GM10248 (cell line): ENCODE measurements around the gene KPNA2.

ENCODE experiments used
- CTCF ChIA-PET: fragments of 300-600 bp; sonication (Branson Sonifier 250); formaldehyde crosslinking; extraction: SDS; loops from one replicate; lab custom pipeline; 2021; ENCODE audit warnings: antibody characterized with exemption; lab: Yijun Ruan, JAX
- POLR2A ChIA-PET: fragments of 350-650 bp; sonication (Branson Sonifier 250); formaldehyde crosslinking; extraction: SDS; loops from one replicate; lab custom pipeline; 2020; ENCODE audit warnings: antibody characterized with exemption; lab: Yijun Ruan, JAX
- DNase-seq: peaks from one replicate; pipeline ENCODE4 v3.0.0; 2012; ENCODE audit errors: extremely low spot score
- CTCF ChIP-seq: IDR thresholded peaks from 2 replicates; pipeline ENCODE4 v1.5.1; 2012; ENCODE audit warnings: mild to moderate bottlenecking, low read depth; ENCODE audit errors: extremely low read depth, missing control alignments, control extremely low read depth

Gene KPNA2

DNA sequence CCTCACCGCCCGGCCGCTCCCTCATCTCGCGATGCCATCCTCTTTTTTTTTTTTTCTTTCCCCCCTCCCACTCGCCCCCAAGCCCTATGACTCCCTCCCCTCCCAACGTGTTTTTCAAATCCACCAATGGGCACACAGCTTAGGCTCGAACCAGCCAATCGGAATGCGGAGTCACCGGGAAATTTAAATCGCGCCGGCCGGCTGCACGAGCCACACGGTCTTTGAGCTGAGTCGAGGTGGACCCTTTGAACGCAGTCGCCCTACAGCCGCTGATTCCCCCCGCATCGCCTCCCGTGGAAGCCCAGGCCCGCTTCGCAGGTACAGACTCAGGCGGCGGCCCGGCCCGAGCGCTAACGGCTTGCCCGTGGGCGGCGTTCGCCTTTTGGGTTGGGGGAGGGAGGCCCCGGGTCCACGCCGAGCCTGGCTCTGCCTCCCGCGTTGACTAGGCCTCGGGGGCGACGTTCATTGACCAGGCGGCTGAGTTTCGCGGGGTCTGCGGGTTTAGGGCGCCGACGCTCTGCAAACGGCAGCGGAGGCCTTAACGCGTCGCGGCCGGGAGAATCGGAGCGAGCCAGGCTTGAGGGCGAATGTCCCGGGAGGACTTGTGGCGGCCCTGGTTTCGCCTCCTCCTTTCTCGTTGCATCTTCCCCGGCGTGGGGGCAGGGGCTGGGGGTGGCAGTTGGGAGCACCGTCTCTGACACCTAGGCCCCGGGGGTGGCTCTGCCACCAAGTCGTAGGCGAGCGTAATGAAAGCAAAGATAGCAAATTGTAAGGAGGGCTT, at the start of gene KPNA2:
KPNA2 (plus strand) TSS at position 213 of the 781 bp plus-strand sequence. CDS start 1,398 bp downstream, outside the sequence.
- ChIA-PET CTCF (interaction anchor here (1.7 to 2.1 kb wide), 2 partner anchors 16 to 21 kb away, joined by 4 to 5 read pairs; no protein-coding TSS in a partner anchor), POLR2A (interaction anchor here (0.6 to 0.9 kb wide), 3 partner anchors 29 to 1290 kb away, joined by 3 to 12 read pairs (median 3); no protein-coding TSS in a partner anchor)
- TF ChIP-seq CTCF, result no peak
- DNase-seq, result peak; percentile 98

- no peak for DNase-seq
- ChIA-PET POLR2A (no interaction called here), CTCF (interaction anchor here (1.2 kb wide), 1 partner anchor 21 kb away, joined by 5 read pairs; no protein-coding TSS in a partner anchor)
- TF ChIP-seq CTCF, result no peak
Observed at GRCh38 chr17:67990909-67991308, 44.6 kb upstream of the KPNA2 start.

GRCh38 chr17:67992548-67993152, 42.9 kb upstream of the KPNA2 start:
- ChIA-PET CTCF (no interaction called here), POLR2A (no interaction called here)
- DNase-seq, result no peak
- no peak for TF ChIP-seq CTCF

DNA sequence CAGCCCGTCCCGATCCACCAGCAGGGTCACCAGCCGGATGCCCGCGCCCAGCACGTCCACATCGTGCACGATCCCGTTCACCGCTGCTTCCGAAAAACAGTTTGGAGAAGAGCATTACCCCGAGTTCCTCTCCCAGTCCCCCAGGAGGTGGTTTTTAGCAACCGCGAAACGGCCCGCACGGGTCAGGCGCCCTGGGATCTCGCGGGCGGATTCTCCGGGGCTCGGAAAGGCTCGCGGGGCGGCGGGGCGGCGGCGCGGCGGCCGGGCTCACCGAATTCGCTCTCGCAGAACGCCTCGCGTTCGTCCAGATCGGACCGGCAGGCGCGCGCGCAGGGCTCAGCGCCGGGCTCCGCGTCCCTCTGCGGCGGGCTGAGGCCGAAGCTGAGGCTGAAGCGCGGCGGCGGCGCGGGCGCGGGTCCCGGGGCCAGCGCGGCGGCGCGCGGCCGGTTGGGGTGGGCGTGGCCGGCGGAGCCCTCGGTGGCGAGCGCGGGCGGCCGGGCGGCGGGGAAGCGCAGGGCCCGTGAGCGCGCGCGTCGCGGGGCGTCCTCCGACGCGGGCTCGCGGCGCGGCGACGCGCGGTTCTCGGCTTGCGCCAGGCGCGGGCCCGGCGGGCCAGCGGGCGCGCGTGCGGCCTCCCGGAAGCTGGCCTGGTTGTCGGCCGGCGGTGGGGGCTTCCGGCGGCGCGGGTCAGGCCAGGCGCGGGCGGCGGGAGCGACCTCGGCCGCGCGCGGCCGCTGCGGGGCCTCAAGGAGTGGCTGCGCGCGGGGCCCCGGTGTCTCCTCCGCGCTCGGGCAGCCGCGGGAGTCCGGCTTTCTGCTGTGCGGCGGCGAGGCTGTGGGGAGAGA, 42.2 kb upstream of the KPNA2 start:
- ChIA-PET POLR2A (no interaction called here), CTCF (interaction anchor here (4.9 kb wide), 1 partner anchor 17 kb away, joined by 25 read pairs; no protein-coding TSS in a partner anchor)
- DNase-seq, result peak; percentile 89
- TF ChIP-seq CTCF, result no peak

GRCh38 chr17:67993998-67994361, 41.6 kb upstream of the KPNA2 start:
- DNase-seq, result peak; percentile 38
- ChIA-PET CTCF (interaction anchor here (1.0 to 4.9 kb wide), 4 partner anchors 8 to 194 kb away, joined by 3 to 25 read pairs (median 4); no protein-coding TSS in a partner anchor), POLR2A (no interaction called here)
- no peak for TF ChIP-seq CTCF

GRCh38 chr17:67994817-67995569, 40.5 kb upstream of the KPNA2 start:
- no peak for DNase-seq
- CTCF ChIA-PET, result interaction anchor here (0.8 to 4.9 kb wide), 5 partner anchors 9 to 195 kb away, joined by 3 to 25 read pairs (median 4); no protein-coding TSS in a partner anchor
- POLR2A ChIA-PET, result no interaction called here
- no peak for TF ChIP-seq CTCF
